Esophagus squamous epithelium (tissue), 5 donors: Measurements from ENCODE around the gene DDOST. TPM values are rescaled to one million over a fixed set of nuclear protein-coding genes. Genes with fewer than 3 reads are reported as not detected.

Experiments
- DNase-seq: peaks from one replicate; lab custom pipeline; 2025; lab: John Stamatoyannopoulos, UW
- H3K27ac ChIP-seq, 4 donors: fragments of 200-600 bp; sonication (generic); one replicate each; pipeline ENCODE4 v1.5.1; 2016 to 2019; ENCODE audit warnings: mild to moderate bottlenecking in 1 of 4
- H3K27me3 ChIP-seq, 4 donors: fragments of 200-600 bp; sonication (generic); 1 replicate in 3 of 4; 2 replicates in 1 of 4; pipeline versions ENCODE4 v1.5.1 to v1.6.0; 2017 to 2021; ENCODE audit warnings: antibody characterized with exemption in 1 of 4
- H3K36me3 ChIP-seq, 3 donors: fragments of 200-600 bp; sonication (generic); one replicate each; pipeline ENCODE4 v1.5.1; 2016 to 2019
- H3K4me1 ChIP-seq, 3 donors: fragments of 200-600 bp; sonication (generic); one replicate each; pipeline ENCODE4 v1.5.1; 2017 to 2019
- H3K4me3 ChIP-seq, 4 donors: fragments of 200-600 bp; sonication (generic); 1 replicate in 3 of 4; 2 replicates in 1 of 4; pipeline ENCODE4 v1.5.1; 2016 to 2019; ENCODE audit warnings: mild to moderate bottlenecking in 2 of 4, moderate library complexity in 1 of 4
- H3K9me3 ChIP-seq, 3 donors: fragments of 200-600 bp; sonication (generic); one replicate each; pipeline ENCODE4 v1.5.1; 2016 to 2019
- POLR2A ChIP-seq, 4 donors: fragments of 450-650 bp; IDR thresholded peaks; one replicate each; pipeline ENCODE4 v1.6.1; 2017; ENCODE audit warnings: antibody characterized with exemption in 4 of 4, mild to moderate bottlenecking in 4 of 4, moderate library complexity in 3 of 4
- WGBS, 2 donors: methylation state at CpG; one replicate each; pipeline ENCODE4 v1.1.5; 2018; 5-methylcytosine and 5-hydroxymethylcytosine counted together
- intact Hi-C: fragments of 100-400 bp; cut with DNase I; formaldehyde crosslinking; loops from one replicate; pipeline ENCODE4 v1.15.0; 2022
- total RNA-seq, 4 donors: library from RNA; depleted of rRNA; stranded (reverse); fragments of >200 nt; gene quantifications; one replicate each; pipeline ENCODE4 v1.1.0, GENCODE V29; 2016
- TF ChIP-seq, protein P1 (sequence below), 6 experiments: fragments of 450-650 bp in 4 of 6; fragments of 200-600 bp in 2 of 6; sonication (generic) in 2 of 6; IDR thresholded peaks; one replicate each; pipeline ENCODE4 v1.5.1; 2016 to 2019; ENCODE audit warnings: antibody characterized with exemption in 6 of 6, mild to moderate bottlenecking in 4 of 6, moderate library complexity in 4 of 6
- donor health status: DM: yes; HTN: yes; CAD: no.

Gene DDOST
- total RNA-seq, 4 donors from 2014 or later = 106 to 183 (median 127) TPM

DNA sequence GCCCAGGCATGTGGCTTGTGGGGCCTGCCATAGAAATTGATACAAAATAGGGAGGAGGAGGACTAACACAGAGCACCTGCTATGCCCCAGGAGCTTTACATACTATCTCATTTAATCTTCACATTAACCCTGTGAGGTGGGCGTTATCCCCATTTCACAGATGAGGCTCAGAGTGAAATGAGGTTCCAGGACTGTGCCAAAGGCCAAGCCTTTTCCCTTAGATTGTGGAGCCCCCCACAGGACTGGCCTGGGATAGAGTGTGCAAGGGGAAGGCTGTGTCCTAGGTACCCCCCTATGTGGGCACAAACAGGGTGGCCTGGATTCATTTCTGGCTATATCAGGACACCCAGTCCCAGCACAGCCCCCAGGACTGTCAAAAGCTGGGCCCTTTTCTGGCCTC lies 2.2 kb upstream of the DDOST start:
- Histone ChIP-seq H3K27me3 (no peaks in the 10 kb centered on the region), H3K4me1 (peaks cover 8 to 35% (median 15%) of the 10 kb centered on the region in 3 donors), H3K9me3 (no peaks in the 10 kb centered on the region), H3K36me3 (peaks cover 0 to 9% (median 0%) of the 10 kb centered on the region in 3 donors), H3K4me3 (no peak overlapping the region), H3K27ac (no peak overlapping the region)
- no peak for DNase-seq
- no peak for TF ChIP-seq POLR2A (IDR thresholded peaks at IDR 0.05)
- TF ChIP-seq, protein P1, sequence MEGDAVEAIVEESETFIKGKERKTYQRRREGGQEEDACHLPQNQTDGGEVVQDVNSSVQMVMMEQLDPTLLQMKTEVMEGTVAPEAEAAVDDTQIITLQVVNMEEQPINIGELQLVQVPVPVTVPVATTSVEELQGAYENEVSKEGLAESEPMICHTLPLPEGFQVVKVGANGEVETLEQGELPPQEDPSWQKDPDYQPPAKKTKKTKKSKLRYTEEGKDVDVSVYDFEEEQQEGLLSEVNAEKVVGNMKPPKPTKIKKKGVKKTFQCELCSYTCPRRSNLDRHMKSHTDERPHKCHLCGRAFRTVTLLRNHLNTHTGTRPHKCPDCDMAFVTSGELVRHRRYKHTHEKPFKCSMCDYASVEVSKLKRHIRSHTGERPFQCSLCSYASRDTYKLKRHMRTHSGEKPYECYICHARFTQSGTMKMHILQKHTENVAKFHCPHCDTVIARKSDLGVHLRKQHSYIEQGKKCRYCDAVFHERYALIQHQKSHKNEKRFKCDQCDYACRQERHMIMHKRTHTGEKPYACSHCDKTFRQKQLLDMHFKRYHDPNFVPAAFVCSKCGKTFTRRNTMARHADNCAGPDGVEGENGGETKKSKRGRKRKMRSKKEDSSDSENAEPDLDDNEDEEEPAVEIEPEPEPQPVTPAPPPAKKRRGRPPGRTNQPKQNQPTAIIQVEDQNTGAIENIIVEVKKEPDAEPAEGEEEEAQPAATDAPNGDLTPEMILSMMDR (IDR thresholded peaks at IDR 0.05) = no peak
- intact Hi-C loops = no loop called here
- WGBS, 2 donors = 89 to 100% methylated on average over 1 of the region's 1 CpG

DNA sequence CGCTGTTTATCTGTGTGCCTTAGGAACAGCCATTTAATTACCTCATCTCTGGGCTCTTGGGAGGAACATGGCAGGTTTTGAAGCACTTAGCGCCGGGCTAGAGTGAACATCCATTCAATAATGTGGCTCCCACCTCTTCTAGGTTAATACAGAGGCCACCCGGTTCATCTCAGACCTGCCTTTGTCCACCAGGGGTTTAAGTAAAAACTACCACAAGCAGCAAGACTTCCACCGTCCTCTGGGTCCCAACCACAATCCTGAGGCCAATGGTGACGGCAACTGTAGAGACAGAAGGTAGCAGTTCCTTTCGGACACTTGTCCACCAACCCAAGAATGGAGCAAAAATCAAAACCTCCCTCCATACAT lies 924 bp upstream of the DDOST start:
- DNase-seq = no peak
- intact Hi-C loops = no loop called here
- no peaks in the 10 kb centered on the region for H3K9me3 ChIP-seq
- TF ChIP-seq POLR2A (IDR thresholded peaks at IDR 0.05) = no peak
- TF ChIP-seq, protein P1 (IDR thresholded peaks at IDR 0.05) = no peak
- peak overlapping the region; percentile 77 to 91 (median 84) for H3K27ac ChIP-seq
- H3K36me3 ChIP-seq = peaks cover 0 to 22% (median 0%) of the 10 kb centered on the region in 3 donors
- WGBS, 2 donors = 55 to 87% methylated on average over 4 to 7 of the region's 7 CpGs
- no peaks in the 10 kb centered on the region for H3K27me3 ChIP-seq
- H3K4me1 ChIP-seq = peaks cover 8 to 41% (median 15%) of the 10 kb centered on the region in 3 donors
- peak overlapping the region; percentile 82 to 95 (median 90) for H3K4me3 ChIP-seq

- H3K36me3 ChIP-seq = peaks cover 4 to 34% (median 5%) of the 10 kb centered on the region in 3 donors
- H3K27me3 ChIP-seq = no peaks in the 10 kb centered on the region
- H3K4me3 ChIP-seq = peak overlapping the region; percentile 82 to 95 (median 90)
- no peak for DNase-seq
- intact Hi-C loops = no loop called here
- H3K27ac ChIP-seq = peak overlapping the region; percentile 77 to 91 (median 84)
- WGBS, 2 donors = 1 to 2% methylated on average over 16 to 17 of the region's 20 CpGs
- peaks cover 8 to 42% (median 15%) of the 10 kb centered on the region in 3 donors for H3K4me1 ChIP-seq
- TF ChIP-seq POLR2A (IDR thresholded peaks at IDR 0.05) = no peak
- TF ChIP-seq, protein P1 (IDR thresholded peaks at IDR 0.05) = no peak
- H3K9me3 ChIP-seq = no peaks in the 10 kb centered on the region
Observed at GRCh38 chr1:20660847-20661206, 342 bp downstream of the DDOST start.

GRCh38 chr1:20660363-20660762 lies 806 bp downstream of the DDOST start:
- H3K4me3 ChIP-seq = peak overlapping the region; percentile 82 to 95 (median 90)
- 15 to 19% methylated on average over 3 of the region's 3 CpGs for WGBS, 2 donors
- H3K9me3 ChIP-seq = no peaks in the 10 kb centered on the region
- peaks cover 8 to 39% (median 10%) of the 10 kb centered on the region in 3 donors for H3K36me3 ChIP-seq
- H3K27me3 ChIP-seq = no peaks in the 10 kb centered on the region
- peaks cover 8 to 42% (median 15%) of the 10 kb centered on the region in 3 donors for H3K4me1 ChIP-seq
- DNase-seq = no peak
- no peak for TF ChIP-seq POLR2A (IDR thresholded peaks at IDR 0.05)
- peak overlapping the region in 3 of 4 donors; percentile 77 to 90 (median 78) for H3K27ac ChIP-seq
- intact Hi-C loops = no loop called here

DNA sequence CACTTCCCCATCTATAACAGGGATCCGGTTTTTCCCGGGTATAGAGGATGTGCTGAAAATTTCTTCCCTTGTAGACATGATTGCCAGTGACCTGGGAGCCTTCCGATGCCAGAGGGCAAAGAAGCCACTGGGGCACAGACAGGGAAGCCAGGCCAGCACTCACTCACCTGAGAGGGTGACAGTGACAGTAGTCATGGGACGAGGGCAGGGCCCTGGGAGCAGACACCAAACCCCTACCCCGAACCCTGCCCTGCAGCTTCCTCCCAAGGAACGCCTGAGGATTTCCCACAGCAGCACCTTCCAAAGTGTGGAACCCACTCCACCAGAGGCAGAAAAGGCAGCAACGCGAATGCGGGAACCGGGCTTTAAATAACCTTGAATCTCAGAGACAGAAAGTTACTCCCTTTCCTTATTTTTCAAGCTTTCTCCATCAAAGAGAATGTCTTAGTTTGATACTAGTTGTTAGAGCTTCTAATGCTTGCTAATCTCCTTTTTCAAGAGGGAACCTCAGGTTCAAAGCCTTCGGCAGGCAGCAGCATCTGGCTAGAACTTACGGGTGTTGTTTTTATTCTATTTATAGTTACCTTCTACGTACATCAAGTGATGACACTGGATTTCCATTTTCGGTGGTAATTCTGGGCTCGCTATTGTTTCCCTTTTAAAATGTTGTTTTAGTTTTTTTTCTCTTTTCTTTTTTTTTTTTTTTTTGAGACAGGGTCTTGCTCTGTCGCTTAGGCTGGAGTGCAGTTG lies 2.8 kb downstream of the DDOST start:
- Histone ChIP-seq H3K9me3 (no peaks in the 10 kb centered on the region), H3K4me1 (peaks cover 8 to 42% (median 15%) of the 10 kb centered on the region in 3 donors), H3K36me3 (peaks cover 17 to 59% (median 28%) of the 10 kb centered on the region in 3 donors), H3K27ac (no peak overlapping the region), H3K27me3 (no peaks in the 10 kb centered on the region), H3K4me3 (no peak overlapping the region)
- TF ChIP-seq, protein P1 (IDR thresholded peaks at IDR 0.05) = no peak
- TF ChIP-seq POLR2A (IDR thresholded peaks at IDR 0.05) = no peak
- intact Hi-C loops = no loop called here
- 80 to 86% methylated on average over 14 to 16 of the region's 16 CpGs for WGBS, 2 donors
- DNase-seq = no peak
